Stomach (tissue), 9 donors: Measurements from ENCODE around the gene EGR2. TPM values are rescaled to one million over a fixed set of nuclear protein-coding genes. Genes with fewer than 3 reads are reported as not detected.

Source experiments
- DNase-seq, 2 donors: peaks; one replicate each; pipeline versions ENCODE4 v3.0.0 to v3.0.0-alpha.2; 2013 to 2019
- H3K27ac ChIP-seq, 5 donors: fragments of 200-600 bp in 4 of 5; sonication (generic) in 4 of 5; one replicate each; pipeline ENCODE4 v1.5.1; 2013 to 2019; ENCODE audit warnings: mild to moderate bottlenecking in 1 of 5, moderate library complexity in 1 of 5
- H3K27me3 ChIP-seq, 3 donors: fragments of 200-600 bp; sonication (generic); one replicate each; pipeline ENCODE4 v1.5.1; 2017 to 2019; ENCODE audit warnings: mixed run types in 1 of 3
- H3K36me3 ChIP-seq, 4 donors: fragments of 200-600 bp; sonication (generic); 1 replicate in 3 of 4; 2 replicates in 1 of 4; pipeline ENCODE4 v1.5.1; 2016 to 2019
- H3K4me1 ChIP-seq, 4 donors: fragments of 200-600 bp; sonication (generic); one replicate each; pipeline ENCODE4 v1.5.1; 2016 to 2019
- H3K4me3 ChIP-seq, 4 donors: fragments of 200-600 bp; sonication (generic) in 3 of 4; one replicate each; pipeline ENCODE4 v1.5.1; 2016 to 2019; ENCODE audit warnings: mild to moderate bottlenecking in 1 of 4
- H3K9me3 ChIP-seq, 4 donors: fragments of 200-600 bp; sonication (generic); one replicate each; pipeline ENCODE4 v1.5.1; 2016 to 2019
- CTCF ChIP-seq, 7 experiments: fragments of 450-650 bp in 4 of 7; fragments of 200-600 bp in 3 of 7; sonication (generic) in 3 of 7; IDR thresholded peaks; one replicate each; pipeline ENCODE4 v1.5.1; 2016 to 2019; ENCODE audit warnings: antibody characterized with exemption in 7 of 7, control low read depth in 2 of 7, mild to moderate bottlenecking in 1 of 7
- EP300 ChIP-seq: sonication (generic); formaldehyde crosslinking; IDR thresholded peaks from one replicate; pipeline ENCODE4 v1.6.1; 2017; ENCODE audit warnings: antibody characterized with exemption
- POLR2A ChIP-seq, 4 donors: fragments of 450-650 bp; IDR thresholded peaks; one replicate each; pipeline ENCODE4 v1.6.1; 2016; ENCODE audit warnings: antibody characterized with exemption in 4 of 4, control low read depth in 2 of 4, mild to moderate bottlenecking in 1 of 4, moderate library complexity in 1 of 4
- POLR2AphosphoS5 ChIP-seq, 3 donors: sonication (generic); formaldehyde crosslinking; IDR thresholded peaks; one replicate each; pipeline ENCODE4 v1.6.1; 2016; ENCODE audit warnings: antibody characterized with exemption in 3 of 3
- WGBS, 5 donors: extraction: QIAGEN DNeasy Blood & Tissue Kit in 3 of 5; methylation state at CpG; one replicate each; pipeline versions ENCODE4 v1.1.5 to v1.1.7; 2013 to 2018; 5-methylcytosine and 5-hydroxymethylcytosine counted together
- intact Hi-C: fragments of 100-400 bp; cut with DNase I; formaldehyde crosslinking; loops from one replicate; pipeline ENCODE4 v1.15.1; 2023; ENCODE audit warnings: low total_unique reads
- polyA plus RNA-seq, 3 donors: library from polyadenylated mRNA; stranded (reverse); fragments of 200-250 nt; gene quantifications; one replicate each; pipeline ENCODE4 v1.2.3, GENCODE V29; 2013
- total RNA-seq, 5 donors: library from RNA; depleted of rRNA; stranded (reverse); fragments of >200 nt; gene quantifications; one replicate each; pipeline versions ENCODE4 v1.1.0 to v1.2.3, GENCODE V29; 2014 to 2016
- donor health status: healthy with polysubstance abuse.
- donor health status: Bipolar disorder and iron deficiency.
- donor health status: healthy.

Gene EGR2
- total and polyA plus RNA-seq, 8 donors, result 0.46 to 5.8 (median 1.2) TPM; not detected in 3

- TF ChIP-seq EP300 (no peak), POLR2AphosphoS5 (IDR thresholded peaks at IDR 0.05) (no peak), POLR2A (IDR thresholded peaks at IDR 0.05) (no peak), CTCF (IDR thresholded peaks at IDR 0.05) (no peak)
- Histone ChIP-seq H3K9me3 (no peaks in the 10 kb centered on the region), H3K4me3 (no peak overlapping the region), H3K27ac (no peak overlapping the region), H3K36me3 (no peaks in the 10 kb centered on the region), H3K27me3 (peaks cover 0 to 17% (median 0%) of the 10 kb centered on the region in 3 donors), H3K4me1 (peaks cover 0 to 5% (median 1%) of the 10 kb centered on the region in 4 donors)
- DNase-seq, result no peak
- WGBS, 5 donors, result 52 to 89% (median 88%) methylated on average over 1 of the region's 1 CpG
- intact Hi-C loops, result no loop called here
Observed at GRCh38 chr10:62794306-62794705, 21.9 kb downstream of the EGR2 start.

DNA sequence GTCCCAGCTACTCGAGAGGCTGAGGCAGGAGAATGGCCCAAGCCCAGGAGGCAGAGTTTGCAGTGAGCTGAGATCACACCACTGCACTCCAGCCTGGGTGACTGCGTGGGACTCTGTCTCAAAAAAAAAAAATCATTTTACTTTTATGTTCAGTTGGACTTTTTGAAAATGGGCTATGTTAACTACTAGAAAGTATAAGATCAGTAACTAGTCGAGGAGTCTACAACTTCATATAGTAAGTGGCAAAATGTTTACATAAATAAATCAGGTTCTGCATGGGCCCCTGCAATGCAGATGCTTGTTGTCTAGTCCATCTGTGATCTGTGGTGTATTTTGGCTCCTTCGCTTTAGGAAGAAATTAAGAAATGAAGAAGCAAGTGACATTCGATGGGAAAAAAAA, 23.9 kb downstream of the EGR2 start:
- TF ChIP-seq EP300 (no peak), POLR2AphosphoS5 (IDR thresholded peaks at IDR 0.05) (no peak), POLR2A (IDR thresholded peaks at IDR 0.05) (no peak), CTCF (IDR thresholded peaks at IDR 0.05) (no peak)
- intact Hi-C loops, result no loop called here
- Histone ChIP-seq H3K27me3 (no peaks in the 10 kb centered on the region), H3K4me1 (peaks cover 0 to 8% (median 4%) of the 10 kb centered on the region in 4 donors), H3K9me3 (peaks cover 0 to 2% (median 0%) of the 10 kb centered on the region in 4 donors), H3K36me3 (no peaks in the 10 kb centered on the region), H3K4me3 (no peak overlapping the region), H3K27ac (no peak overlapping the region)
- 83 to 89% (median 85%) methylated on average over 5 of the region's 5 CpGs for WGBS, 5 donors
- DNase-seq, result no peak

- intact Hi-C loops, result no loop called here
- no peak for DNase-seq
- no peak overlapping the region for H3K27ac ChIP-seq
- peaks cover 0 to 8% (median 4%) of the 10 kb centered on the region in 4 donors for H3K4me1 ChIP-seq
- 63 to 97% (median 80%) methylated on average over 2 of the region's 2 CpGs for WGBS, 5 donors
- H3K27me3 ChIP-seq, result no peaks in the 10 kb centered on the region
- no peaks in the 10 kb centered on the region for H3K36me3 ChIP-seq
- TF ChIP-seq EP300 (no peak), POLR2AphosphoS5 (IDR thresholded peaks at IDR 0.05) (no peak), POLR2A (IDR thresholded peaks at IDR 0.05) (no peak), CTCF (IDR thresholded peaks at IDR 0.05) (no peak)
- peaks cover 0 to 8% (median 3%) of the 10 kb centered on the region in 4 donors for H3K9me3 ChIP-seq
- no peak overlapping the region for H3K4me3 ChIP-seq
Observed at GRCh38 chr10:62790571-62790970, 25.6 kb downstream of the EGR2 start.

- Histone ChIP-seq H3K4me3 (no peak overlapping the region), H3K36me3 (no peaks in the 10 kb centered on the region), H3K9me3 (peaks cover 0 to 13% (median 4%) of the 10 kb centered on the region in 4 donors), H3K4me1 (peaks cover 0 to 8% (median 4%) of the 10 kb centered on the region in 4 donors), H3K27me3 (no peaks in the 10 kb centered on the region), H3K27ac (no peak overlapping the region)
- TF ChIP-seq POLR2AphosphoS5 (IDR thresholded peaks at IDR 0.05) (no peak), EP300 (no peak), CTCF (IDR thresholded peaks at IDR 0.05) (no peak), POLR2A (IDR thresholded peaks at IDR 0.05) (no peak)
- DNase-seq, result no peak
- WGBS, 5 donors, result 76 to 80% (median 79%) methylated on average over 14 of the region's 14 CpGs
- intact Hi-C loops, result no loop called here
Observed at GRCh38 chr10:62790019-62790555, 26.1 kb downstream of the EGR2 start.
